AG09309 (cell line): ENCODE results near the gene ARHGEF17.
A peak's percentile ranks its signal among the peaks of the same experiment; 100 is the strongest.

ENCODE experiments used
- DNase-seq: peaks from one replicate; pipeline ENCODE4 v3.0.0-alpha.2; 2010; ENCODE audit warnings: low read depth
- H3K4me3 ChIP-seq: 2 replicates; pipeline ENCODE4 v1.5.1; 2011; ENCODE audit warnings: mild to moderate bottlenecking, low read depth, low read length, moderate library complexity; ENCODE audit not compliant: control insufficient read depth
- TF ChIP-seq, protein P1 (sequence below): IDR thresholded peaks from 2 replicates; pipeline ENCODE4 v1.5.1; 2011; ENCODE audit warnings: mild to moderate bottlenecking, low read depth, low read length, inconsistent platforms; ENCODE audit not compliant: insufficient read depth, control insufficient read depth; ENCODE audit errors: missing control alignments

Gene ARHGEF17

DNA sequence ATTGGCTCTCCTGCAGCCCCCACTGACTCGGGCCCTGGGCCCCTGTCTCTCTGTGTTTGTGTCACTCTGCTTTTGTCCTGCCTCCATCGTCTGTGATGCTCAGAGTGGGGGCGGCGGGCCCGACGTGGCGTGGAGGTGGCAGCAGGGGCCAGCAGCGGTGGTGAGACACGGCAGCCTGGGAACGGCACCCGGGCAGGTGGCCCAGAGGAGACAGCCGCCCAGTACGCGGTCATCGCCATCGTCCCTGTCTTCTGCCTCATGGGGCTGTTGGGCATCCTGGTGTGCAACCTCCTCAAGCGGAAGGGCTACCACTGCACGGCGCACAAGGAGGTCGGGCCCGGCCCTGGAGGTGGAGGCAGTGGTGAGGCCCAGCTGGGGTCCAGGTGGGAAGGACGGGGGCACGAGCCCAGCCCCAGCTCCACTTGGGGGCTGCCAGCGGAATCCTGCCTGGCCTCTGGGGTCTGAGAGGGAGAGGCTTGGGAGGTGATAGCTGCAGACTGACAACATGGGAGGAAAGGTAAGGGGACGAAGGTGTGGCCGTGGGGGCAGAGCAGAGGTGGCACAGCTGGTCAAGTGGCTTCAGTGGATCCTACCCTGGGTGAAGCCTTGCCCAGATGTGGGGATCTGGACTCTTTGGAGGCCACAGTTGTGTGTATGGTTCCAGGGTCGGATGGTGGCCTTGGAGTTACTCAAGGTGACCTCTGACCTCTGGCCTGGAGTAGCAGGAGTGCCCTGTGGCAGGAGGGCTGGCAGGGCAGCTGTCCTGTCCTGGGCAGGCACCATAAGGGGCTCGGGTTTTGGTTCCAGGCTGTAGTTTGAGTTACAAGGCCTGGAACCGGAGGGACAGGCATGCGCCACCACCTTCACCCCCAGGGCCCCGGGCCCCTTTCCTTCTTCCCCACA lies 84.3 kb downstream of the ARHGEF17 start:
- DNase-seq = no peak
- H3K4me3 ChIP-seq = no peak overlapping the region
- TF ChIP-seq, protein P1, sequence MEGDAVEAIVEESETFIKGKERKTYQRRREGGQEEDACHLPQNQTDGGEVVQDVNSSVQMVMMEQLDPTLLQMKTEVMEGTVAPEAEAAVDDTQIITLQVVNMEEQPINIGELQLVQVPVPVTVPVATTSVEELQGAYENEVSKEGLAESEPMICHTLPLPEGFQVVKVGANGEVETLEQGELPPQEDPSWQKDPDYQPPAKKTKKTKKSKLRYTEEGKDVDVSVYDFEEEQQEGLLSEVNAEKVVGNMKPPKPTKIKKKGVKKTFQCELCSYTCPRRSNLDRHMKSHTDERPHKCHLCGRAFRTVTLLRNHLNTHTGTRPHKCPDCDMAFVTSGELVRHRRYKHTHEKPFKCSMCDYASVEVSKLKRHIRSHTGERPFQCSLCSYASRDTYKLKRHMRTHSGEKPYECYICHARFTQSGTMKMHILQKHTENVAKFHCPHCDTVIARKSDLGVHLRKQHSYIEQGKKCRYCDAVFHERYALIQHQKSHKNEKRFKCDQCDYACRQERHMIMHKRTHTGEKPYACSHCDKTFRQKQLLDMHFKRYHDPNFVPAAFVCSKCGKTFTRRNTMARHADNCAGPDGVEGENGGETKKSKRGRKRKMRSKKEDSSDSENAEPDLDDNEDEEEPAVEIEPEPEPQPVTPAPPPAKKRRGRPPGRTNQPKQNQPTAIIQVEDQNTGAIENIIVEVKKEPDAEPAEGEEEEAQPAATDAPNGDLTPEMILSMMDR = no peak

DNA sequence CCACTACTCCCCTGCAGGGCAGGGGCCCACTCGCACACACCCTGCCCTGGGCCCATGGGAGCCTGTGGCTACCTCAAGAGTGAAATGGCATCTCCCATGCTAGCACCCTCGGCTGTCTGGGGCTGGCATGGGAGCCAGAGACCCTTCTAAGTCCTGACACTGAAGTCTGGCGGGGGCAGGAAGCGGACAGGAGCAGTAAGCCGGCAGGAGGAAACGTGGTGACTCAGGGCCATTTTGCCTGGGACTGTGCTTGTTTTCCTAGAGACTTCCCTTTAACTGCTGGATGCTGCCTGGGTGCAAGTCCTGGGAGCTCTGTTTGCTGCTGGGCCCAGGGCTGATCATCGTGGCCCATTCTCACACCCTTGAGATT lies 84.9 kb downstream of the ARHGEF17 start:
- H3K4me3 ChIP-seq = no peak overlapping the region
- DNase-seq = no peak
- TF ChIP-seq, protein P1 = no peak

DNA sequence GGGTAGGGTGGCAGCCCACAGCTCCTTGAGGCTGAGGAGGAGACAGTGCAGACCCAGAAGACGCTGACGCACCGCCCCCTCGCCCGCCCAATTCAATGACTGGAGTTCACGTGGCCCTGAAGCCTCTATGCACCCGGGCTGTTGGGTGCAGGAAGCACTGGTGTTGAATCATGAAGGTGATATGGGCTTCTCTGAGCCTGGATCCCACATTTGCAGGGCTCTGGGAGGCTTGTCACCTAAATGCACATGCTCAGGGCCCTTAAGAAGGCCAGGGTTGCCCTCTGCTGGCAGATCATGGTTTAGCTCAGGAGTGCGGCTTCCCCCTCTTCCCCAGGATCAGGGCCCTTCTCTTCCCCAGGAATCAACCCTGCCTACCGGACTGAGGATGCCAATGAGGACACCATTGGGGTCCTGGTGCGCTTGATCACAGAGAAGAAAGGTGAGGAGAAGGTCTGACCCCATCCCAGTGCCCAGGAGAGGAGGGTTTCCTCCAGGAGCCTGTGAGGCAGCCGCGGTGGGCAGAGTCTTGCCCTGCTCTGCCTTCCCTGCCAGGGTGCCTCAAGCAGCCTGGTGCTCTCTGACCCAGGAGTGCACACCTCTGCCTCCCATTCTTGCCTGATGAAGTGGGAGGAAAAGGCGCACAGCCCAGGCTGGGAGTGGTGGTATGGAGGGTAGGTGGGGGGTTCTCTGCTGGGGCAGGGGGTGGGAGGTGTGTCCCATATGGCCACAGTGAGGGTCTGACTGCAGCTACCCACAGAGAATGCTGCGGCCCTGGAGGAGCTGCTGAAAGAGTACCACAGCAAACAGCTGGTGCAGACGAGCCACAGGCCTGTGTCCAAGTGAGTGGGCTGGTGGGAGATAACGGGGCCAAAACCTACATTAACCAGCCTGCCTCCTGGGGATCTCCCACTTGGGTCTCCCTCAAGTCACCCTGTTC lies 85.7 kb downstream of the ARHGEF17 start:
- DNase-seq = no peak
- TF ChIP-seq, protein P1 = peak; percentile 85
- H3K4me3 ChIP-seq = no peak overlapping the region

DNA sequence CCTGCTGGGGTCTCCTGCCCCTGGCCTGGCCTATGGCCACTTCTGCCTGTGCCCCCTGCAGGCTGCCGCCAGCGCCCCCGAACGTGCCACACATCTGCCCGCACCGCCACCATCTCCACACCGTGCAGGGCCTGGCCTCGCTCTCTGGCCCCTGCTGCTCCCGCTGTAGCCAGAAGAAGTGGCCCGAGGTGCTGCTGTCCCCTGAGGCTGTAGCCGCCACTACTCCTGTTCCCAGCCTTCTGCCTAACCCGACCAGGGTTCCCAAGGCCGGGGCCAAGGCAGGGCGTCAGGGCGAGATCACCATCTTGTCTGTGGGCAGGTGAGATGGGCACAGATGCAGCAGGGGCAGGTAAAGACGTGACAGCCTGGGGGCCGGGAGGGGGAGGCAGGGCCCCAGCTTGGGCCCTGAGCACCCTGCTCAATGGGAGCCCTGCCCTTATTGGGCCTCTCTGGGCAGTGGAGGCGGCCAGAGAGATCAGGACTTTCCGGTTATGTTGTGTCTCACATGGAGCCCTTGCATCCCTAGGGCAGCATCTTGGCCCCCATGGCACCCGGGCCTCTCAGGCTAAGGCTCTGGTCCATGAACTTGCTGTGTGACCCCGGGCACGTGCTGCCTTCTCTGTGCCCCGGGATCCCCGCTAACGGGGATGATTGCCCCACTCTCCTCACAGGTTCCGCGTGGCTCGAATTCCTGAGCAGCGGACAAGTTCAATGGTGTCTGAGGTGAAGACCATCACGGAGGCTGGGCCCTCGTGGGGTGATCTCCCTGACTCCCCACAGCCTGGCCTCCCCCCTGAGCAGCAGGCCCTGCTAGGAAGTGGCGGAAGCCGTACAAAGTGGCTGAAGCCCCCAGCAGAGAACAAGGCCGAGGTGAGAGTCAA lies 86.6 kb downstream of the ARHGEF17 start:
- H3K4me3 ChIP-seq = no peak overlapping the region
- DNase-seq = no peak
- TF ChIP-seq, protein P1 = no peak

DNA sequence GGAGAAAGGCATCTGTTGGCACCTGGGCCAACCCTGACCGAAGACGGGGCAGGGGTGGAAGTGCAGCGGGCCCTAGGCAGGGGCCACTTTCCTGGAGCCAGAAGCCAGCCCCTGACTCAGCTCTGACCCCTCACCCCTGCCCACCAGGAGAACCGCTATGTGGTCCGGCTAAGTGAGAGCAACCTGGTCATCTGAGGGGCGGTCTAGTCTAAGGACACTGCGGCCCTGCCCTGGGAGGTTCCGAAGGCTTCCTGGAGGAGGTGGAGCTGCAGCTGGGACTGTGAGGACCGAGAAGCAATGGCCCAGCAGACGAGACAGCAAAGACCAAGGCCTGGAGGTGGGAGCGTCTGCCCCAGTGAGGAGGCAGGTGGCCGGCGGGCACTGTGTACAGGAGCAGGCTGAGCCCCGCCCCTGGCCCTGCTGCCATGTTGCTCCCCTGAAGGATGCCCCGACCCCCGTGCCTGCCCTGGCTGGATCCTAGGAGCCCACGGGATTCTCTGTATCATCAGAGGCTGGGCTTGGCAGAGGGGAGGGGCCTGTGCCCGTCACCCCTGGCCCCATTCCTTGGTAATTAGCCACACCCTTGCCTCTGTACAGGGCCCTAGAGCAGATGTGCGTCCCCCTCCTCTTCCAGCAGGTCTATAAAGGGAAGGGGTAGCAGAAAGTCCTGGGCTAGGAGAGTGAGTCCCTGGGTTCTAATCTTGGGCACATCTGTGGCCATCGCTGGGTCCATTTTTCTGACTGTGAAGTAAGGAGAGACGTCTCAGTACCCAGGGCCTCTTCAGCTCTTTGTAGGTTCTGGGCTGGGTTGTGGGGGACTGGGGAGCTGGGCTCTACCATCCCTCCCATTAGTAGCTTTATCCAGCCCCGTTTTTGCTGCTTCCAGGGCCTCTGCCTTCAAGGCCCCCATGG lies 87.5 kb downstream of the ARHGEF17 start:
- no peak for DNase-seq
- H3K4me3 ChIP-seq = no peak overlapping the region
- TF ChIP-seq, protein P1 = no peak
